Ascending aorta (tissue), 2 donors: ENCODE measurements around the gene KRT23. TPM values are rescaled to one million over a fixed set of nuclear protein-coding genes. Genes with fewer than 3 reads are reported as not detected.
A peak's percentile ranks its signal among the peaks of the same experiment; 100 is the strongest.

ENCODE experiments used
- DNase-seq, 2 donors: peaks; one replicate each; pipeline ENCODE4 v3.0.0-alpha.2; 2019; ENCODE audit warnings: low spot score in 2 of 2
- H3K27ac ChIP-seq, 2 donors: fragments of 200-600 bp; sonication (generic); one replicate each; pipeline ENCODE4 v1.5.1; 2016 to 2017; ENCODE audit warnings: mild to moderate bottlenecking in 1 of 2
- H3K27me3 ChIP-seq: fragments of 200-600 bp; sonication (generic); one replicate; pipeline ENCODE4 v1.5.1; 2017
- H3K36me3 ChIP-seq, 2 donors: fragments of 200-600 bp; sonication (generic); one replicate each; pipeline ENCODE4 v1.5.1; 2016
- H3K4me1 ChIP-seq, 2 donors: fragments of 200-600 bp; sonication (generic); one replicate each; pipeline ENCODE4 v1.5.1; 2016 to 2017; ENCODE audit warnings: mild to moderate bottlenecking in 1 of 2
- H3K4me3 ChIP-seq, 2 donors: fragments of 200-600 bp; sonication (generic); one replicate each; pipeline ENCODE4 v1.5.1; 2016 to 2017; ENCODE audit warnings: mild to moderate bottlenecking in 1 of 2
- H3K9me3 ChIP-seq, 2 donors: fragments of 200-600 bp; sonication (generic); one replicate each; pipeline ENCODE4 v1.5.1; 2016
- intact Hi-C: fragments of 100-400 bp; cut with DNase I; formaldehyde crosslinking; loops from one replicate; pipeline ENCODE4 v1.15.1; 2023
- total RNA-seq: library from RNA; depleted of rRNA; stranded (reverse); fragments of >200 nt; gene quantifications from one replicate; pipeline ENCODE4 v1.1.0, GENCODE V29; 2016
- TF ChIP-seq, protein P1 (sequence below), 3 experiments: fragments of 200-600 bp in 2 of 3; fragments of 450-650 bp in 1 of 3; sonication (generic) in 2 of 3; IDR thresholded peaks; one replicate each; pipeline ENCODE4 v1.5.1; 2016 to 2019; ENCODE audit warnings: antibody characterized with exemption in 3 of 3, mild to moderate bottlenecking in 1 of 3, moderate library complexity in 1 of 3

KRT23 gene
- total RNA-seq, 1 donor from 2014 or later: not detected

GRCh38 chr17:40966848-40967247, 29.4 kb upstream of the KRT23 start, which contains the start of gene KRT39:
Gene KRT39, minus strand, starts transcription at chr17:40966948. Its CDS starts 92 bp downstream, at chr17:40966856.
- no peaks in the 10 kb centered on the region for H3K4me1 ChIP-seq
- H3K9me3 ChIP-seq: no peaks in the 10 kb centered on the region
- no peak within 1 kb of the TSS for H3K4me3 ChIP-seq
- no peaks in the 10 kb centered on the region for H3K27me3 ChIP-seq
- intact Hi-C loops: no loop called here
- H3K36me3 ChIP-seq: no peaks in the 10 kb centered on the region
- H3K27ac ChIP-seq: no peak within 1 kb of the TSS
- TF ChIP-seq, protein P1, sequence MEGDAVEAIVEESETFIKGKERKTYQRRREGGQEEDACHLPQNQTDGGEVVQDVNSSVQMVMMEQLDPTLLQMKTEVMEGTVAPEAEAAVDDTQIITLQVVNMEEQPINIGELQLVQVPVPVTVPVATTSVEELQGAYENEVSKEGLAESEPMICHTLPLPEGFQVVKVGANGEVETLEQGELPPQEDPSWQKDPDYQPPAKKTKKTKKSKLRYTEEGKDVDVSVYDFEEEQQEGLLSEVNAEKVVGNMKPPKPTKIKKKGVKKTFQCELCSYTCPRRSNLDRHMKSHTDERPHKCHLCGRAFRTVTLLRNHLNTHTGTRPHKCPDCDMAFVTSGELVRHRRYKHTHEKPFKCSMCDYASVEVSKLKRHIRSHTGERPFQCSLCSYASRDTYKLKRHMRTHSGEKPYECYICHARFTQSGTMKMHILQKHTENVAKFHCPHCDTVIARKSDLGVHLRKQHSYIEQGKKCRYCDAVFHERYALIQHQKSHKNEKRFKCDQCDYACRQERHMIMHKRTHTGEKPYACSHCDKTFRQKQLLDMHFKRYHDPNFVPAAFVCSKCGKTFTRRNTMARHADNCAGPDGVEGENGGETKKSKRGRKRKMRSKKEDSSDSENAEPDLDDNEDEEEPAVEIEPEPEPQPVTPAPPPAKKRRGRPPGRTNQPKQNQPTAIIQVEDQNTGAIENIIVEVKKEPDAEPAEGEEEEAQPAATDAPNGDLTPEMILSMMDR (IDR thresholded peaks at IDR 0.05): no peak
- no peak for DNase-seq

- no peaks in the 10 kb centered on the region for H3K27me3 ChIP-seq
- TF ChIP-seq, protein P1 (IDR thresholded peaks at IDR 0.05): peak in 2 of 3 experiments; percentile 34 to 36
- H3K9me3 ChIP-seq: no peaks in the 10 kb centered on the region
- no peak overlapping the region for H3K27ac ChIP-seq
- H3K4me1 ChIP-seq: no peaks in the 10 kb centered on the region
- no peaks in the 10 kb centered on the region for H3K36me3 ChIP-seq
- no peak overlapping the region for H3K4me3 ChIP-seq
- DNase-seq: no peak
- intact Hi-C loops: no loop called here
These were observed 26.4 kb upstream of the KRT23 start for GRCh38 chr17:40963838-40964237.

DNA sequence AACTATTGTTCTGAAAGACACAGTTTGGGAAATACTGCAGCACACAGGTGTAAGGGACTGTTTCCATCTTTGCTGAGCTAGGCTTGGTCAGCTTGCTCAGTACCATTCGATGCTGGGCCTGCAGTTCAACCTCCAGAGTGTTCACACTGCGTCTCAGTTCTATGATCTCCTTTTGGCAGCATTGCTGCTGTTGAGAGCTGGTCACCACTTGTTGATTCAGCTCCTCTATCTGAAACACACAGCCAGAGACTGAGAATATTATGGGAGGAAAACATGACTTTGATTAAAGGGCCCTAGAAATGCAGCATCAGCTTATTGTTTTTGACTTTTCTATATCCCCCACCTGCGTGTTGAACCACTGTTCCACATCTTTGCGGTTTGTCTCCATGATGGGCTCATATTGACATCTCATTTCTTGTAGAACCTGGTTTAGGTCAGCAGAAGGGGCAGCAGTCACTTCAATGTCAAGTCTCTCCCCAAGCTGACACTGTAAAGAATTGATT, 24.7 kb upstream of the KRT23 start:
- no peaks in the 10 kb centered on the region for H3K36me3 ChIP-seq
- TF ChIP-seq, protein P1 (IDR thresholded peaks at IDR 0.05): no peak
- H3K9me3 ChIP-seq: no peaks in the 10 kb centered on the region
- no peaks in the 10 kb centered on the region for H3K4me1 ChIP-seq
- H3K4me3 ChIP-seq: no peak overlapping the region
- H3K27ac ChIP-seq: no peak overlapping the region
- intact Hi-C loops: no loop called here
- DNase-seq: no peak
- no peaks in the 10 kb centered on the region for H3K27me3 ChIP-seq

DNA sequence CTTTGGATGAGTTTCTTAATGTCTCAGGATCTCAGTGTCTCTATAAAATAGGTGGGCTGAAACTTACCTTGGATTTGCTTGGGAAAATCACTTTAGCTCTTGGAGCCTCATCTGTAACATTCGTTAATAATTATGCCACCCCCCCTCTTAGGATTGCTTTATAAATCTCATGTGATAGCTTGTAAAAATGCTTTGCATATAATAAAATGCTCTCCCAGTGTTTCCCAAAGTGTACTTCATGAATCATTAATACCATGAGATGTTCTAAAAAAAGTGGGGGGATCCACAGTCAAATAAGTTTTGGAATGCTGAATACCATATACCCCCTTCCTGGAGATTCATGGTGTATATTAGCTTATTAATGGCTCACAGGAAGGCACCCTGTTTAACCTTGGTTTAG, 24.1 kb upstream of the KRT23 start:
- Histone ChIP-seq H3K9me3 (no peaks in the 10 kb centered on the region), H3K4me3 (no peak overlapping the region), H3K27ac (no peak overlapping the region), H3K4me1 (no peaks in the 10 kb centered on the region), H3K27me3 (no peaks in the 10 kb centered on the region), H3K36me3 (no peaks in the 10 kb centered on the region)
- DNase-seq: no peak
- intact Hi-C loops: no loop called here
- TF ChIP-seq, protein P1 (IDR thresholded peaks at IDR 0.05): no peak

- intact Hi-C loops: no loop called here
- no peaks in the 10 kb centered on the region for H3K4me1 ChIP-seq
- H3K36me3 ChIP-seq: no peaks in the 10 kb centered on the region
- H3K4me3 ChIP-seq: no peak overlapping the region
- TF ChIP-seq, protein P1 (IDR thresholded peaks at IDR 0.05): no peak
- H3K9me3 ChIP-seq: no peaks in the 10 kb centered on the region
- DNase-seq: no peak
- H3K27me3 ChIP-seq: no peaks in the 10 kb centered on the region
- no peak overlapping the region for H3K27ac ChIP-seq
These were observed 22.7 kb upstream of the KRT23 start for GRCh38 chr17:40960144-40960543.
